GM21381 (cell line): Measurements from ENCODE around the gene MYEOV.

Experiments
- ATAC-seq: cut with Tn5 transposase; IDR thresholded peaks from one replicate; pipeline ENCODE4 v1.9.1; 2021; ENCODE audit warnings: mild to moderate bottlenecking, moderate library complexity; ENCODE audit not compliant: unreplicated experiment

The MYEOV gene

DNA sequence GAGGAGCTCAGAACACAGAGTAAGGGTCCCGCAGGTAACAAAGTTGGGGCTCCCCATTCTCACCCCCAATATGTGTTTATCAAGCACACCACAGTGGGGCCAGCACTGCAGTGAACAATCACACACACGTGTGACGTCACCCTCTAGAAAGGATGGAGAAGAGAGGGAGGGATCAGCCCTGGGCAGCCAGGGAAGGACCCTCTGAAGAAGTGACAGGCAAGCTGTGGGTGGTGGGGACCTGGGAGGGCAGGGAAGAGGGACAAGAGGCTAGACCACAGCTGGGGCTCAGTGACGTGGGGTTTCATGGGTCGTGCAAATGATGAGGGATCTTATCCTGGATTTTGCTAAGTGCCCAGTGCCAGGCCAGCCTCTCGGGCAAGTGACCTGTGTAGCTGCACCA, 28.7 kb upstream of the MYEOV start:
- no peak for ATAC-seq

DNA sequence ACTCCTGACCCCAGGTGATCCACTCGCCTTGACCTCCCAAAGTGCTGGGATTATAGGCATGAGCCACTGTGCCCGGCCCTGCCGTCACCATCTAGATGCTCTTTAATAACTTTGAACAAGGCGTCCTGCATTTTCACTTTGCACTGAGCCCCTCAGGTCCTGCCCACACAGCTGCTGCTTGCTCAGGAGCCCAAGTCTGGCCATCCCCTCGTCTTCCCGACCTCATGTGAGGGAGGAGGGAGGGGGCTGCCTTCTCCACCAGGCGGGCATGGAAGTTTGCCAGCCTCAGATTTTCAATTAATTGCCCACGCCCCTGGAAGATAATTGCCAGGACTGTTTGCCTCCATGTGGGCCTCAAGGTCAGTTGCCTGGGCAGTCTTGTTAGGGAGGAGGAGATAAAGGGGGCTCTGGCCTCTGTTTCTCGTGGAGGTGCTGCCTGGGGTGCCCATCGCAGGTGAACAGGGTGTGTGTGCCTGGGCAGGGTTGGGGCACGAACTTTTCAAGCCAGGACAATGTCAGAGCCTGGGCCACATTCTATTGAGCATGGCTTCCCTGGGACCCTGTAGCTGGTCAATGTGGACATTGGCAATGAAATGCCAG, 27.9 kb upstream of the MYEOV start:
- ATAC-seq: no peak

DNA sequence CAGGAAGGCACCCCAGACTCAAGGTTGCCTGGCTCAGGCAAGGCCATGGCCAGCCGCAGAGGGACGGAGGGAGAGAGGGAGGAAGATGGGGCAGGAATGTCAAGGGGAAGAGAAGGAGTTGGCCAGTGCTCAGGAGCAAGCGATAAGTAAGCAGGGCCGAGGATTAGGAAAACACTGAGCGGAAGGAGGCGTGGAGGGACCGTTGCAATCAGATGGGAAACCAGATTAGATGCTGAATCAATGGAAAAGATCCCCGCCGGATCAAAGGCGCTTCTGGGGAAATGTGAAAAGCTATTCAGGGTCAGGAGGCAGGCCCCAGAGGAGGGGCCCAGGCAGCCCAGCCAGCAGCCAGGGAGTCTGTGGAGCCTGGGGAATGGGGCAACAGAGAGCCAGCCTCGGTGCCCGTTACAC, 26.6 kb upstream of the MYEOV start:
- no peak for ATAC-seq

DNA sequence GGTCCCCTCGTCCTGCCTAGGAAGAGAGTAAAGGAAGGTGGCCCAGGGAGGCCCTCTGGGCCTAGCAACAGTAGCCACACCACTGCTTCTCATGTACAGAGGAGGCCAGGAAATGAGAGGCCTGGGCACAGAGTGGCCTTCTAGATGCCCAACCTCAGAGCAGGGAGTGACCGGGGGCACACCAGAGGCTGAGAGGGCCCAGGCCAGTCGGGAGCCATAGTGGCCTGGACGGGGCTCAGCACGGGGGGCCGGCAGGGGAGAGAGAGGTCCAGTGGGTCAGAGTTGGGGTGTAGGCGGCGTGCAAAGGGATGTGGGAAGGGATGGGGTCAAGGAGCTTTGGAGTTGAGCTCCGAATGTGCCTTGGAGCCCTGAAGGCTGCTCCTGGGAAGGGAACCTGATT, 25.0 kb upstream of the MYEOV start:
- ATAC-seq: no peak

DNA sequence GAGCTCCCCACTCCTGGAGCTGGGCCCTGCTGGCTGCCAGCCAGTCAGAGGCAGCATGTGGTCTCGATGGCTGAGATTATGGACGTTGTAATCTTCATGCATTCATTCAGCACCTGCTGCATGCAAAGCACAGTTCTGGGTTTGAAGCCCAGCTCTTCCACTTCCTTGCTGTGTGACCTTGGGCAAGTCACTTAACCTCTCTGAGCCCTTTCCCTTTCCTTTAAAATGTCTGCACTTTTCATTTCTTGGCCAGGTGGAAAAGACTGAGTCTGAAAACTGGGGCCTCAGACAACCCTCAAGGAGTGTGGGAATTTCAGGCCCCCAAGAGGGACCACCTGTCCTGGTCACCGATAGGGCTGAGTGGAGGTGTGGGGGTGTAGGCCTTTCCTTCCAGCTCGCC, 24.6 kb upstream of the MYEOV start:
- no peak for ATAC-seq

DNA sequence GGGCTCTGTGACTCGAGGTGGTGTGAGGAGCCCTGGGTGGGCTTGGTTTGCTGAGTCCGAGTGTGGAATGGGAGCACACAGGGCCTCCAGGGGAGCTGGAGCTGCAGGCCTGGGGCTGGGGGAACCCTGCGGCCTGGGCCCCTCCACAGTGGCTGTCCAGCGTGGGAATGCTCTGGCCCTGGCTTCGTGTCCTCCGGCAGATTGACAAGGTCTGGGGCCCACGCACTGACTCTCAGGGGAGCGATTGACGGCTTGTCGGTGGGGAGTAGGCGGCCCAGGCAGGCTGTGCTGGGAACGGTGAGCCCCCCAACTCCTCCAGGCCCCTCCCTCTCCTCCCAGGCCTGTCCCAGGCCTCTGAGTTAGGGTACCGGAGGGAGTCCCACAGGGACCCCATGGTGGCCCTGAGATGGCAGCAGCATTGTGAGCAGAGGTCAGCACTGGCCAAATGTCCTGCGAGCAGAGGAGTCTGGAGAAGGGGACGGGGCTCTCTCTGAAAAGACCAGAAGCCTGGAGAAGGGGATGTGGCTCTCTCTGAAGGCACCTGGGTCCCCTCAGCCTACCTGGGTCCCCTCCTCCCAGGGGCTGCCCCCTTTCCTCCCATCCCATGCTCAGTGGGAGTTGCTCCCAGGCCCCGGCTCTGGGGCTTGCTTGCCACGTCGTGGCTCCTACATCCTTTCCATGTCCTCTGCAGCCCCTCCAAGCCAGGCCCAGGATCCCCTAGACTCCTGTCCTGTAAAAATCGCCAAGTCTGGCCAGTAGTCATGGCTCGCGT, 23.8 kb upstream of the MYEOV start:
- ATAC-seq: no peak

DNA sequence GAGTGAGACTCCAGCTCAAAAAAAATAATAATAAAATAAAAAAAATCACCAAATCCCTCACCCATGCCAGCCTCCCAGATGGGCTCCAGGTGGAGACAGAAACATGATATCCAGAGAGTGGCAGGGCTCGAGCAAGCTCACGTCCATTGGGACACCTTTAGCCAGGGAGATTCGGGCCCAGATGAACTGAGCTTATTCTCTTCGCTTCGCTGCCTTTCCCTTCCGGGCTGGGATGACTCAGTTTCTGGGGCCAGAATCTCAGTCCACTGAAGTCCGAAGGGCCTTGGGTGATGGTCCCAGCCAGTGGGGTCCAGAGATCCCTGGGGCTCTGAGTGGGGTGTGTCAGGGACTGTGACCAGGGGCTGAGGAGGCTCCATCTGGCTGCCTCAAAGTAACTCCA, 23.0 kb upstream of the MYEOV start:
- no peak for ATAC-seq

DNA sequence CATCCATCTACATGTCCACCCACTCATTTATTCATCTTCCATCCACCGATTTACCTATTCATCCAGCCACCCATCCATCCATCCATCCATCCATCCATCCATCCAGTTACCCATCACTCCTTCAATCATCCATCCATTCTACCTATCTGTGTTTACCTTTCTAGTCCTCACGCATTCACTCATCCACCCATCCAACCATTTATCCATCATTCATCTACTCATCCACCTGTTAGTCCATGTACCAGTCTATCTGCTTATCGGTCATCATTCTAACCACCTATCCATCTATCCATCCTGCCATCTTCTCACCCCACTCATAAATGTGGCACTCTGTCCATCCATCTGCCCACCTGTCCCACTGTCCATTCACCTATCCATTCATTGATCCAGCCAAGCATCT, 21.9 kb upstream of the MYEOV start:
- no peak for ATAC-seq

DNA sequence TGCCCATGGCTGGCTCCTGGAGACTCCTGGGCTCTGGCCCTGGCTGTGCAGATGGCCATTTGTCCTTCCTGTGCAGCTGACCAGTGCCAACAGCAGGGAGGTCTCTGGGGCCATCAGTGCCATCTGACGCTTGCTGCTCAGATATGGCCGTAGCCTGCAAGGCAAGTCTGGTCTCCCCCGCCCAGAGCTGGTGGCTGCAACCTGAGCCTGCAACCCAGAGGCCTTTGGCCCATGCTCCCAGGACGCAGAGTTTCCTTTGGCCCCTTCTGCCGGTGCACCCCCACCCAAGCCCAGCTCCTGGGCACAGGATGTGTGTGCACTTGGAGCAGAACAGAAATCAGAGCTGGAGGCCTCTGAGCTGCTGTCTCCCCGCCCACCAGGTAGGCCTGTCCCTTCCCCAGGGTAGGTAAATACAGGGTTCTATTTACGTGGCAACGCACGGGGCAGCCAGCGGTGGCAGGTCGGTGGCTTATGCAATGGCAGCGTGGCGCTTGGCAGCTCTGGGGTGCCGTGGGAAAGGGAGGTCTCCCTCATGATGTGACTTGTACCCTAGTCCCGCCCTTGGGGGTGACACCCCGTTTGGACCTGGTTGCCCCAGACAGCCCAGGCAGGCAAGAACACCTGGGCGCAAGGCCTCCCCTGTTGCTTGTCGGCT, 21.0 kb upstream of the MYEOV start:
- ATAC-seq: no peak

DNA sequence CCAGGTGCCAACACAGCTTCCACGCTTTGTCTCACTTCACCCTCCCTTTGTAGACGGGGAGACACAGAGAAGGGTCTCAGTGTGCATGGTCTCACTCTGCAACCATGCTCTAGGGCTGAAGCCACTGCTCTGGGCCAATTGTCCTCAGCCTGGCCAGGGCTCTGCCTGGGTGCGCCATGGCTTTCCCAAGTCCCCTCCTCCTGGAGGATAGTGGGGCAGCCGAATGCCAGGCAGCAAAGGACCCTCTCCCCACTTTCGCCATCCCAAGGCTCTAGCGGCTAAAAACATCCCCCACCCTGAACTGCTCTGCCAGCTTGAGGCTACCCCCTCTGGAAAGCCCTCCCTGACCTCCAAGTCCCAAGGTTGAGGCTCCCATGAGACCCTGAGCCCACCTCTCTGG, 20.4 kb upstream of the MYEOV start:
- no peak for ATAC-seq

DNA sequence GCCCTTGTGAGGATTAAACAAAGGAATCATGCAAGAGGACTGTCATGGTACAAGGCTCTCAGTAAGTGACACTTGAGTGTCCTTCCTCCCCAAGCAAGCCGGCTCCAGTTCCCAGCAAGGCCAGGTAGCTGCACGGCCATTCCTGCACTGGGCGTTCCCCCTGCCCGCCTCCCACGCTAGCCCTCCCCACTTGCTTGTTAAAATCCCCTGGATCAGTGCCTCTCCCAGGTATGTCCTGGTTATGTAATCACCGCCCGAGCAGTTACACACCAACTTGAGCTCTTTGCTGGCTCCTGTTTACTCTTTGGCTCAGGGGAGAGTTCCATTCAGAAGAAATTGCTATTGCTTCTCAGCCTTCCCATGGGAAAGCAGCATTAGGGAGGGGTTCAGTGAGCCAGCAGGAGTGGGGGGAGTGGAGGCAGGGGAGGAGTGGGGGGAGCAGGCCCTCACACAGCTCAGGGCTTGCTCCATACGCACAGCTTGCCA, 19.4 kb upstream of the MYEOV start:
- no peak for ATAC-seq

DNA sequence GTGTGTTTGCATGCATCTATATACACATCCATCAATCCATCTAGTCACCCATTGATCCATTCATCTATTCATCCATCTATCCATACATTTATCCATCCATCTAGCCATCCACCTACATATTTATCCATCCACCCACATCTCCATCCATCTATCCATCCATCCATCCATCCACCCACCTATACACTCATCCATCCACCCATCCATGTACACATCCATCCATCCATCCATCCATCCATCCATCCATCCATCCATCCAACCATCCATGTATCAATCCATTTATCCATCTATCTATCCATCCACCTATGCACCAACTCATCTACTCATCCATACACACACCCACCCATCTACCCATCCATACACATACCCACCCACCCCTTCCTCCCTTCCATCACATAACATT, 18.8 kb upstream of the MYEOV start:
- no peak for ATAC-seq

DNA sequence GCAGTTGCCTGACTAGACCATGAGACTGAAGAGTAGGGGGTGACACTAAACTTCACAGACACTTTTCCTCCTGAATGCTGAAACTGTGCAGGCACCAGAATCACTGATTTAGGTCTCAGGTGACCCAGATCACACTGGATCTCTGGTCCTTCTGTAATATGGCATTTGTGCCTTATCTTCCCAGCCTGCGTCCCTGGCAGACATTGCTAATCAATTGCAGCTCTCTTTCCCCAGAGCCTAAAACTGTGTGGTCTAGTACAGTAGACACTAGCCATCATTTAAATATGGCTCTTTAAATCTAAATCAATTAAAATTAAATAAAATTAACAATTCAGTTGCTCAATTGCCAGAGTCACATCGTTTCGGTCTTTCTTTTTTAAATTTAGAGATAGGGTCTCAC, 17.8 kb upstream of the MYEOV start:
- ATAC-seq: no peak

DNA sequence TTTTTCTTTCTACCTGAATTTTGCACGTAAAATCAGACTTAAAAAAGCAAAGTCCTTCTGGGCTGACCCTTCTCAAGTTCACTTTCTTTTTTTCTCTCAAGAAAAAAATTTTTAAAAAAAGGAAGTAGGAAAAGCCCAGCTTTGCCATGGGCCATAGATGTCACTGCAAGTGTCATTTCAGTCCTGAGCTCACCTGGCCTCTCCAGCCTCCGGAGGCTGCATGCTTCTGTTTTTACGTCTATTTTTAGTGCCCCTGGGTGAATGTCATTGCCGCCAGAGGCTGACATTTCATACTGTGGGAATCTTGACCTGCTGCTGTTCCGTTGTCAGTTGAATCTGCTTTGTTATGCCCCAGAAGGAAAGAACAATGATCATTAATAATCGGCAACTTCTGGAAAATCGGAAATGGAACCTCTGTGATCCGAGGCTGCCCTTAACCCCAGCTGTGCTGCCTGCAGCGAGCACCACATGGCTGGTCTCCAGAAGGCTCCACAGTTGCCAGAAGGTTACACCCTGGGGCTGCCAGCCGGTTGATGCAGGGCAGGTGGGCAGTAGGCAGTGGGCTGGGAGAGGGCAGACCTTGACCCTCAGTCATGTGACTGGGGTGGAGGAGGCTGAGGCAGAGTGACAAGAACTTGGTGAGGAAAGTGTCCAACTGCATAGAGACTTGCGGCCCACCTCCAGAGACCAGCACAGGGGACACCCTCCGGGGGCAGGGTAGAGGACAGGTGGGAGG, 16.7 kb upstream of the MYEOV start:
- ATAC-seq: no peak

DNA sequence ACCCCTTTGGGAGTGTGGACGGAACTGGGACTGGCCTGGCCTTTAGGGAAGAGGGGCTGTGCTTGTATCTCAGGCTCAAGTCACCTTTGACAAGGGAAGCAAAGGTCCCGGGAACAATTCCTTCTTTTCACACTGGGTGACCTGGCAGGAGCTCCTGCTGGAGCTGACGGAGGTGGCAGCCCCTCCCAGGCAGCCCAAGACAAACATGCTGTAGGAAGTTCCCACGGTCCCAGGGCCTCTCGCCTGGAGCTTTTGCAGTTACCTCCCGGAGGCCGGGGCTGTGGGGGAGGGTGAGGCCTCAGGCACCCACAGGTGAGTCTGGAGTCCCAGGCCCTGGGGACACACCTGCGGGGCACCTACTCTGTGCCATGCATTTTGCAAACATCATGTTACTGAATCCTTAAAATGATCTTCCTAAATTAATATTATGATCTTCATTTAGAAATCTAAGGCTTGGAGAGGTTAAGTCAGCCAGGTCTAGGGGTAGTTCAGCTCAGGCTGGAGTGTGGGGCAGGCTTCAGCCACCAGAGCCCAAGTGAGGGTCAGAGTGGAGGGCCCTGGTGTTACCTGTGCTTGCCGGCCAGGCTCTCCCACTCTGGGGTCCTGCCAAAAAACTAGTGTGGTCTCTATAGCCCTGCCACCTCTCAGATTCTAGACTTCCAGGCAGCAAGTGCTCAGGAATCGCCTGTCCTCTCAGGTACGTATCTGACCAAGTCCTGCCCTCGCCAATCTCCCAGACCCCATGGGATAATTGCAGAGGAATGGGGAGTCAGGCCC, 15.7 kb upstream of the MYEOV start:
- ATAC-seq: no peak

DNA sequence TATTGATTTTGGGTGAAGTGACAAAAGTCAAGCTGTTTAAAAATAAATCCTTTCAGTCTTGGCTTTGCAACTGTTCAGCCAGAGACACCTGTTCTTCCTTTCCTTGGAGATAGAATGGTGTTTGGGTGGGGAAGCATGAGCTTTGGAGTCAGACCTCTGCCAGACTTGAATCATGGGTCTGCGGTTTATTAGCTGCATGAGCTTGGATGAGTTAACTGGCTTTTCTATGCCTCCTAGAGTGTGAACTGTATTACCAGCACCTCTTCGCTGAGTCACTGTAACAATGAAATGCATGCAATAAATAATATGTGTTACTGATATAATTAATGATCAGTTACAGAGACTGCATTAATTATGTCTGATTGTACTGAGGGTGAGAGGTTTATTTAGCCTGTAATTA, 13.5 kb upstream of the MYEOV start:
- ATAC-seq: no peak

DNA sequence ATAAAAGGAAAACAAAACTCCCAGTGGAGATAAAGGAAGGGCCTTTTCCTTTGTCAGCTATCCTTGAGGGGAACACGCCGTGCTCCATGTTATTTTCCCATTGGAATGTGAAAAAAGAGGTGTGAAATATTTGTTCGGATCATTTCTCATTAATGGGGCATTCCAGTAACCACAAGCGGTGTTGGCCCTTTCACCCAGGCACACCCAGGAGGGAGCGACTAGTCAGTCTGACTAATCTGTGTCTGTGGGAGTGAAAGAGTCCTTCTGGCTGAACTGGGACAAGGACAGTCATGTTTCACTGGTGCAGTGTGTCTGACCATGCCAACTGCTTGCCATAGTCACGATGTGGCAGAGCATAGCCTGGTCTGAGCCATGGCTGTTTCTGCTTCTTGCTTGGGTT, 13.0 kb upstream of the MYEOV start:
- ATAC-seq: no peak

DNA sequence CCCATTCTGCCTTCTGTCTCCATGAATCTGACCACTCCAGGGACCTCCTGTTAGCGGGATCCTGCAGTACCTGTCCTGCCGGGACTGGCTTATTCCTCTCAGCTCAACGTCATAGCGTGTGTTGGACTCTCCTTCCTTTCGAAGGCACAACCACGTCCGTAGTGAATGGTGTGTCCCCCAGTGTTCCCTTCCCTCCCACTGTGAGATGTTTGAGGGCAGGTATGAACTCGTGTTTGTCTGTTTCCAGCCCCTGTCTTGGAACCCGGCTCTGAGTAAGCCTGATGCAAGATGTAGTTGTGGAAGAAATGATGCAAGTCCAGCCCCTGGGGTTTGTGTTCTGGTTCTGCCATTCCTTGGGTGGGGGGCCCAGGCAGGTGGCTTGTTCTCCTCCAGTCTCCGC, 10.5 kb upstream of the MYEOV start:
- ATAC-seq: no peak

DNA sequence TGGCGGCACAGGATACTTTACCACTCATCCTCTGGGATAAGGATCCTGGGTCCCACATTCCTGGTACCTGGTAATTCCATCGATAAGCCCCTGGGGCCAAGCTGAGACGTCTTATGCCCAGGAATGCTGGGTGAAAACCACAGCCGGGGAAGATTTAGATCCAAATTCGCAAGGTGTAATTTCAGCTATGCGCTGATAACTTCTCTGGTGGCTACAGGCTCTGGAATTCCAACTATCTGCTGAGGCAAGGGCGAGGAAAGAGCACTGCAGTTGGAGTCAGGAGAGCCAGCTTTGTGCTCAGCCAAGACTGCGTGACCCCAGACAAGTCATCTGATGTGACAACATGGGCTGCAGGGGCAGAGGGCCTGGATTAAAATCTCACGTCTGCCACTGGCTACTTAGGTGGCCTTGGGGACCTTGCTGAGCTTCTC, 9.9 kb upstream of the MYEOV start:
- ATAC-seq: no peak

DNA sequence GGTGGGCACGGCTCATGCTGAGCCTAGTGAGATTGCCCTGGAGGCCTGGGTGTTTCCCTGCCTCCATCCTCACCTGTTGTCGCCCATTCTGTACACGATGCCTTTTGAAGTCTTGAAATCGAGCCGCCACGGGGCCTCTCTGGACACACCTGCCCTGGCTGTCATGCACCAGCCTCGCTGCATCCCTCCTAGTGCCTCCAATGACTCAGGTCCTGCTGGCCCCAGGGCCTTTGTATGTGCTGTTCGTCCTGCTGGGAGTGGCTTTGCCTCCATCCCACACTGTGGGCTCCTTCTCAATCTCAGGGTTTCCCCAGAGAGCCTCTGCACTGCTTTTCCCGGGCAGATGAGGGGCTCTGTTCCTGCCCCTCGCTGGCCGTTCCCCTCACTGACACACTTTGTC, 8.9 kb upstream of the MYEOV start:
- no peak for ATAC-seq

DNA sequence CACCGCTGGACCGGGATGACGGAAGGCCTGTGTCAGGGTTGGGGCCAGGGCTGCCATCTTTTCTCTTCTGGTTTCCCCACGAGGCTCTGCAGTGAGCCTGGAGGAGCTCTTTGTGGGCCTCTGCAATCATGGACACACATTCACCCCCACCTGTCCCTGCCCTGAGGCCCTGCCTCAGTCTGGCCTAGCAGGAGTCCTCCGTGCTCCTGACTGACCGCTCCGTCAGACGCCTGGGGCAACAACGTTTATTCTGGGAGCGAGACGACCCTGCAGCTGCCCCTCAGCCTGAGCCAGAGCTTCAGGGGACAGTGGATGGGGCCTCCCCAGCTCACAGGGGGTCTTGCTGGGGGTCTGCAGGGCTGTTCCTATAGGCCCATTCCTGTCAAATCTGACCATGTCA, 8.2 kb upstream of the MYEOV start:
- ATAC-seq: no peak
